ENCODE data around the gene TMEM59L. TPM values are rescaled to one million over a fixed set of nuclear protein-coding genes. Genes with fewer than 3 reads are reported as not detected.

Gene TMEM59L
- total RNA-seq, 1 experiment from 2014 or later = 2.4 TPM

- H3K27ac ChIP-seq (ENCODE audit: low read length) = no peak overlapping the region
- no peak for ATAC-seq
- TF ChIP-seq REST (IDR thresholded peaks at IDR 0.05; ENCODE audit: insufficient read depth in 1 of 2, low read depth in 2 of 2, low read length in 1 of 2) = no peak
- TF ChIP-seq CTCF (IDR thresholded peaks at IDR 0.05) = no peak
- TF ChIP-seq TCF7L2 (IDR thresholded peaks at IDR 0.05; ENCODE audit: low read depth, low read length) = no peak
- no peak for TF ChIP-seq SIN3A (IDR thresholded peaks at IDR 0.05; ENCODE audit: borderline replicate concordance, insufficient read depth, low read depth, low read length)
- TF ChIP-seq POLR2AphosphoS5 (IDR thresholded peaks at IDR 0.05; ENCODE audit: low read depth, low read length) = no peak
- no peak for DNase-seq (ENCODE audit: low read depth, low spot score)
- no peaks in the 10 kb centered on the region for H3K36me3 ChIP-seq (ENCODE audit: control insufficient read depth, insufficient read depth, low read length)
- no peaks in the 10 kb centered on the region for H3K9me3 ChIP-seq (ENCODE audit: control insufficient read depth, insufficient read depth, low read depth, low read length)
- ChIA-PET POLR2A (interaction anchor here (0.6 kb wide), 1 partner anchor 33 kb away, joined by 18 read pairs; no protein-coding TSS in a partner anchor), CTCF (interaction anchor here (0.6 kb wide), 1 partner anchor 78 kb away, joined by 5 read pairs; no protein-coding TSS in a partner anchor)
- intact Hi-C loops (cut with micrococcal nuclease; ENCODE audit: unreplicated experiment) = no loop called here
- H3K27me3 ChIP-seq (ENCODE audit: control insufficient read depth, insufficient read depth, low read length) = peaks cover 2% of the 10 kb centered on the region
- in situ Hi-C loops (cut with HindIII; ENCODE audit: low pct_unique_long_range_greater_than_20kb, low sequenced_read_pairs) = no loop called here
- no peak overlapping the region for H3K4me3 ChIP-seq (ENCODE audit: low read depth in 2 of 2, low read length in 2 of 2)
- peaks cover 2% of the 10 kb centered on the region for H3K4me1 ChIP-seq (ENCODE audit: control insufficient read depth, insufficient read depth, low read length)
- BruUV-seq (replicated peaks) = no TSS peak
Measured at GRCh38 chr19:18605196-18605545, 7.5 kb upstream of the TMEM59L start.

GRCh38 chr19:18605546-18606280, 7.0 kb upstream of the TMEM59L start:
- in situ Hi-C loops (cut with HindIII; ENCODE audit: low pct_unique_long_range_greater_than_20kb, low sequenced_read_pairs) = no loop called here
- ChIA-PET POLR2A (interaction anchor here (0.6 kb wide), 1 partner anchor 33 kb away, joined by 18 read pairs; no protein-coding TSS in a partner anchor), CTCF (no interaction called here)
- TF ChIP-seq SIN3A (IDR thresholded peaks at IDR 0.05; ENCODE audit: borderline replicate concordance, insufficient read depth, low read depth, low read length) (no peak), POLR2AphosphoS5 (IDR thresholded peaks at IDR 0.05; ENCODE audit: low read depth, low read length) (no peak), TCF7L2 (IDR thresholded peaks at IDR 0.05; ENCODE audit: low read depth, low read length) (no peak), CTCF (IDR thresholded peaks at IDR 0.05) (no peak; the same call in 1 of the 2 replicates), REST (IDR thresholded peaks at IDR 0.05; ENCODE audit: insufficient read depth in 1 of 2, low read depth in 2 of 2, low read length in 1 of 2) (no peak)
- Histone ChIP-seq H3K36me3 (ENCODE audit: control insufficient read depth, insufficient read depth, low read length) (no peaks in the 10 kb centered on the region), H3K4me3 (ENCODE audit: low read depth in 2 of 2, low read length in 2 of 2) (peak overlapping the region; percentile 8 to 13; a peak in 2 of 4 replicates), H3K27me3 (ENCODE audit: control insufficient read depth, insufficient read depth, low read length) (peaks cover 2% of the 10 kb centered on the region), H3K9me3 (ENCODE audit: control insufficient read depth, insufficient read depth, low read depth, low read length) (no peaks in the 10 kb centered on the region), H3K27ac (ENCODE audit: low read length) (no peak overlapping the region), H3K4me1 (ENCODE audit: control insufficient read depth, insufficient read depth, low read length) (peaks cover 2% of the 10 kb centered on the region)
- DNase-seq (ENCODE audit: low read depth, low spot score) (no peak), ATAC-seq (no peak)
- intact Hi-C loops (cut with micrococcal nuclease; ENCODE audit: unreplicated experiment) = no loop called here
- BruUV-seq (replicated peaks) = no TSS peak

All from Panc1 (cell line).